CD4-positive, CD25-positive, alpha-beta regulatory T cell (primary cell): ENCODE data around the gene FOXC1. TPM values are rescaled to one million over a fixed set of nuclear protein-coding genes. Genes with fewer than 3 reads are reported as not detected.
A peak's percentile ranks its signal among the peaks of the same experiment; 100 is the strongest.

ENCODE experiments used
- ATAC-seq, 2 donors: fragments of 150-1000 bp; cut with Tn5 transposase; one replicate each; pipeline ENCODE4 v1.10.0; 2021; ENCODE audit warnings: low read depth in 2 of 2, moderate number of reproducible peaks in 2 of 2, moderate library complexity in 1 of 2
- DNase-seq, 3 donors: peaks; one replicate each; pipeline versions ENCODE4 v3.0.0 to v3.0.0-alpha.2; 2012 to 2022; ENCODE audit warnings: mixed read lengths in 1 of 3
- H3K27ac ChIP-seq: one replicate; pipeline ENCODE4 v1.7.0; 2013; ENCODE audit warnings: mild to moderate bottlenecking, low read length; ENCODE audit not compliant: insufficient read depth, poor library complexity, severe bottlenecking
- H3K27me3 ChIP-seq: one replicate; pipeline ENCODE4 v1.7.0; 2013; ENCODE audit warnings: low read length; ENCODE audit not compliant: control insufficient read depth, insufficient read depth
- H3K36me3 ChIP-seq: one replicate; pipeline ENCODE4 v1.7.0; 2013; ENCODE audit warnings: mild to moderate bottlenecking, low read length, moderate library complexity; ENCODE audit not compliant: control insufficient read depth, insufficient read depth
- H3K4me1 ChIP-seq: 2 replicates; pipeline ENCODE4 v1.7.0; 2013; ENCODE audit warnings: mild to moderate bottlenecking, low read length; ENCODE audit not compliant: insufficient read depth, control insufficient read depth, poor library complexity, severe bottlenecking
- H3K4me3 ChIP-seq: one replicate; pipeline ENCODE4 v1.7.0; 2013; ENCODE audit warnings: low read depth, mild to moderate bottlenecking, low read length, moderate library complexity
- H3K9me3 ChIP-seq, 2 experiments: 1 replicate in 1 of 2; 2 replicates in 1 of 2; pipeline ENCODE4 v1.7.0; 2013; ENCODE audit warnings: low read length in 2 of 2, mild to moderate bottlenecking in 1 of 2, moderate library complexity in 1 of 2; ENCODE audit not compliant: control insufficient read depth in 2 of 2
- H3K27ac Mint-ChIP-seq, 3 donors: one replicate each; pipeline ENCODE4 v1.8.0; 2020 to 2022; ENCODE audit warnings: mild to moderate bottlenecking in 3 of 3, mixed read lengths in 3 of 3, moderate library complexity in 2 of 3
- H3K27me3 Mint-ChIP-seq: one replicate; pipeline ENCODE4 v1.8.0; 2022; ENCODE audit warnings: mild to moderate bottlenecking, mixed read lengths
- H3K36me3 Mint-ChIP-seq: one replicate; pipeline ENCODE4 v1.8.0; 2020; ENCODE audit warnings: mixed read lengths
- H3K4me1 Mint-ChIP-seq, 4 donors: one replicate each; pipeline ENCODE4 v1.8.0; 2020 to 2022; ENCODE audit warnings: mixed read lengths in 4 of 4, mild to moderate bottlenecking in 1 of 4
- H3K4me3 Mint-ChIP-seq, 4 donors: one replicate each; pipeline ENCODE4 v1.8.0; 2020 to 2022; ENCODE audit warnings: mild to moderate bottlenecking in 4 of 4, mixed read lengths in 4 of 4, moderate library complexity in 3 of 4
- H3K9me3 Mint-ChIP-seq, 7 donors: one replicate each; pipeline ENCODE4 v1.8.0; 2020 to 2022; ENCODE audit warnings: mixed read lengths in 7 of 7, mild to moderate bottlenecking in 3 of 7, moderate library complexity in 2 of 7
- polyA plus RNA-seq, 4 donors: library from polyadenylated mRNA; unstranded; fragments of 300-500 nt; fragmentation: Illumina TruSeq; gene quantifications; one replicate each; pipeline ENCODE4 v1.2.3, GENCODE V29; 2021
- total RNA-seq: library from RNA; stranded (reverse); gene quantifications from one replicate; pipeline ENCODE4 v1.2.3, GENCODE V29; 2022

The FOXC1 gene
- total and polyA plus RNA-seq, 5 donors from 2014 or later = not detected

DNA sequence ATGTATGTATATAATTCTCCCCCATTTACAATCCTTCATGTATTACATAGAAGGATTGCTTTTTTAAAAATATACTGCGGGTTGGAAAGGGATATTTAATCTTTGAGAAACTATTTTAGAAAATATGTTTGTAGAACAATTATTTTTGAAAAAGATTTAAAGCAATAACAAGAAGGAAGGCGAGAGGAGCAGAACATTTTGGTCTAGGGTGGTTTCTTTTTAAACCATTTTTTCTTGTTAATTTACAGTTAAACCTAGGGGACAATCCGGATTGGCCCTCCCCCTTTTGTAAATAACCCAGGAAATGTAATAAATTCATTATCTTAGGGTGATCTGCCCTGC lies 3.6 kb downstream of the FOXC1 start:
- H3K4me1 ChIP-seq = peaks cover 42% of the 10 kb centered on the region
- Mint-ChIP-seq H3K9me3 (peaks cover 0 to 9% (median 0%) of the 10 kb centered on the region in 7 donors), H3K36me3 (no peaks in the 10 kb centered on the region), H3K4me1 (peaks cover 12 to 40% (median 29%) of the 10 kb centered on the region in 4 donors), H3K27me3 (peaks cover 65% of the 10 kb centered on the region), H3K27ac (no peak overlapping the region), H3K4me3 (peak overlapping the region in 3 of 4 donors; percentile 56 to 94 (median 89))
- H3K27ac ChIP-seq = no peak overlapping the region
- no peak overlapping the region for H3K4me3 ChIP-seq
- no peaks in the 10 kb centered on the region for H3K9me3 ChIP-seq
- H3K27me3 ChIP-seq = peaks cover 25% of the 10 kb centered on the region
- no peak for DNase-seq
- ATAC-seq = no peak
- no peaks in the 10 kb centered on the region for H3K36me3 ChIP-seq

DNA sequence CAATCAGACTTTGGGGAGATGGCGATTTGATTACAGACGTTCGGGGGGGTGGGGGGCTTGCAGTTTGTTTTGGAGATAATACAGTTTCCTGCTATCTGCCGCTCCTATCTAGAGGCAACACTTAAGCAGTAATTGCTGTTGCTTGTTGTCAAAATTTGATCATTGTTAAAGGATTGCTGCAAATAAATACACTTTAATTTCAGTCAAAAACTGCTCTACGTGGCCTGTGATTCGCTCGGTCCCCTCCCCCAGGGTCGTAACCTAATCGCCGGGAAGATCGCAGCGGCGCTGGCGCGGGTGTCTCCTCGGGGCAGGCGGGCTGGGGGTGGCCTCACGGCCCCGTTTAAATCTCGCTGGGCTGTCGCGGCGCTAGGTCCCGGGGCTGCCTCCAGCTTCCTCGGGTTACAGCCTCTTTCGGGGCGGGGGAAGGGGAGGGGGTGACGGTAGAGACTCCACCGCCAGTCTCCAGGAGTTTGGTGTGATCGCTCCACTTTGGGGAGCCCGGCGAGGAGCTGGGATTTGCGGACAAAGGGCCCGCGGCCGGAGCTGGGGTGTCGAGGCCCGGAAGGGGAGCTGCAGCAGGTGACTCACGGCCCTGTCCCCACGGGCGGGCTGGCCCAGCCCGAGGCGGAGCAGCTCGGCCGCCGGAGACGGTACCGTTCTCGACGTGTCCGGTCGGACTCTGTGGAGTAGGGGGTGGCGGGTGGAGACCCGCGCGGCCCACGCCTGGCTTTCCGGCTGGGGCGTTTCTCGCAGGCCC lies 4.2 kb downstream of the FOXC1 start:
- H3K9me3 ChIP-seq = no peaks in the 10 kb centered on the region
- no peak overlapping the region for H3K4me3 ChIP-seq
- Mint-ChIP-seq H3K4me3 (peak overlapping the region in 3 of 4 donors; percentile 39 to 89 (median 56)), H3K27me3 (peaks cover 65% of the 10 kb centered on the region), H3K9me3 (peaks cover 0 to 9% (median 0%) of the 10 kb centered on the region in 7 donors), H3K27ac (no peak overlapping the region), H3K36me3 (no peaks in the 10 kb centered on the region), H3K4me1 (peaks cover 9 to 35% (median 24%) of the 10 kb centered on the region in 4 donors)
- no peak for DNase-seq
- no peak overlapping the region for H3K27ac ChIP-seq
- H3K4me1 ChIP-seq = peaks cover 40% of the 10 kb centered on the region
- H3K36me3 ChIP-seq = no peaks in the 10 kb centered on the region
- peaks cover 25% of the 10 kb centered on the region for H3K27me3 ChIP-seq
- no peak for ATAC-seq

DNA sequence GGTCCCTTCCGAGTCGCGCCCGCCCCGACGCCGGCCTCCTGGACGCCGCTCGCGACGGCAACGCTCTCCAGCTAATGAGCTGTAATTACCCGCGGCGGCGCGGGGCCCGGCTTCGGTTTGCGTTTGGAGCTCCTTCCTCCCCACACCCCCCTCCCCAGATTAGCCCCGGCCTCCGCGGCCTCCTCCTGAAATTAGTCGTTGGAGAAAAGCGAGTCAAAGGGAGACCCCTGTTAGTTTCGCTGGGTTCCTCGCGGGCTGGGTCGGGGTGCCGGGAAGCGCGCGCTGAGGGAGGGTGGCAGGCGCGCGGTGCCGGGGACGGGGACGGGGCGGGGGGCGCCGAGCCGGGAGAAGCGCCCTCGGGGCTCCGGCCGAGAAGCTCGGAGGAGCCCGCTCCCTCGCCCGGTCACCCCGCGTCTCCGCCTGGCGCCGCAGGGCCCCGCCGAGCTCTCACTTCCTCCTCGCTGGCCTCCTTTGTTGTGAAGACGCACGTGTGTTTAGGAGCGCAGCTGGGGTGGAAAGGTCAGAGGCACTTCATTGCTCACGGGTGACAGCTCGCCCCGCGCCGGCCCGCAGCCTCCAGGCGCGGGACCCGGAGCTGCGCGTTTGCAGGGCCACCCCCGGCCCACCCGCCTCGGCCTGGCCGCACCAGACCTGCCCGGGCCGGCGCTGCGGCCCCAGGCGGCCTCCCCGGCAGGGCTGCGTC lies 4.9 kb downstream of the FOXC1 start:
- ATAC-seq (peak in 1 of 2 donors; percentile 19), DNase-seq (no peak)
- peaks cover 0 to 9% (median 0%) of the 10 kb centered on the region in 7 donors for H3K9me3 Mint-ChIP-seq

DNA sequence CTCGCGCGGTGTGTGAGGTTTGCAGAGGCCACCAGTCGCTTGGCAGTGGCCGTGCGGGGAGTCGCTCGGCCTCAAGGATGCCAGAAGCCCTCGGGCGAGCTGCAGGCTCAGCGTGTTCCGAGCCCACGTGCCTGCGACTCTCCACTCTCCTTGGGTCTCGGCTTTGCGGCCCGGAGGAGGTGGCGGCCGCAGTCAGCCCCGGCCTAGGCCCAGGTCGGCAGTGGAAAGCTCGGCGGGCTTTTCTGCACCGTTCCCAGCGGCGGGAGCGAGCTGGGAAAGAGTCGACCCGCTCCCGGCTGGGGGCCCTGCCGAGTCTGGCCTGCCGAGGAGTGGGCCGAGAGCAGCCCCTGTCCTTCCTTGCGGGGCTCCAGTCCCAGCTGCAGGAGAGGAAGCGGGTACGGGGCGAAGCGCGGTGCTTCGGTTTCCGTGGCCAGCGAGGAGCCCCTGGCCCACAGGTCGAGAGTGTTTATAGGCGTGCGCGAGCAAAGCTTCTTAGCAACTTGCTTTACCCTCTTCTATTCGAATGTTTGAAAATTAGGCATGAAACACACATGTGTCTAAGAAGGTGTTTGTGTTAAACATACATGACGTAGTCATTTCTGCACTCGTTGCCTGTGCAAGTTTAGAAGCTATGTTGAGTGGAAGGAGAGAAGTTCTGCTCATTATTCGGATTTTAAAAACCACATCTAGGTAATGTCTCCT lies 5.6 kb downstream of the FOXC1 start:
- no peak overlapping the region for H3K27ac ChIP-seq
- peaks cover 64% of the 10 kb centered on the region for H3K27me3 Mint-ChIP-seq
- H3K27ac Mint-ChIP-seq = no peak overlapping the region
- peaks cover 9 to 35% (median 23%) of the 10 kb centered on the region in 4 donors for H3K4me1 Mint-ChIP-seq
- H3K36me3 Mint-ChIP-seq = no peaks in the 10 kb centered on the region
- H3K9me3 Mint-ChIP-seq = peaks cover 0 to 9% (median 0%) of the 10 kb centered on the region in 7 donors
- H3K27me3 ChIP-seq = peaks cover 25% of the 10 kb centered on the region
- DNase-seq (no peak), ATAC-seq (no peak)
- peaks cover 32% of the 10 kb centered on the region for H3K4me1 ChIP-seq
- H3K9me3 ChIP-seq = no peaks in the 10 kb centered on the region
- no peaks in the 10 kb centered on the region for H3K36me3 ChIP-seq
- peak overlapping the region in 1 of 4 donors; percentile 25 for H3K4me3 Mint-ChIP-seq
- H3K4me3 ChIP-seq = no peak overlapping the region

More for the DNA sequence above, 4.9 kb downstream of the FOXC1 start:
- Mint-ChIP-seq H3K36me3 (no peaks in the 10 kb centered on the region), H3K27me3 (peaks cover 64% of the 10 kb centered on the region), H3K4me1 (peaks cover 9 to 35% (median 23%) of the 10 kb centered on the region in 4 donors), H3K4me3 (no peak overlapping the region), H3K27ac (no peak overlapping the region)
- H3K36me3 ChIP-seq = no peaks in the 10 kb centered on the region
- peaks cover 25% of the 10 kb centered on the region for H3K27me3 ChIP-seq
- no peak overlapping the region for H3K4me3 ChIP-seq
- H3K4me1 ChIP-seq = peaks cover 34% of the 10 kb centered on the region
- no peak overlapping the region for H3K27ac ChIP-seq
- no peaks in the 10 kb centered on the region for H3K9me3 ChIP-seq

DNA sequence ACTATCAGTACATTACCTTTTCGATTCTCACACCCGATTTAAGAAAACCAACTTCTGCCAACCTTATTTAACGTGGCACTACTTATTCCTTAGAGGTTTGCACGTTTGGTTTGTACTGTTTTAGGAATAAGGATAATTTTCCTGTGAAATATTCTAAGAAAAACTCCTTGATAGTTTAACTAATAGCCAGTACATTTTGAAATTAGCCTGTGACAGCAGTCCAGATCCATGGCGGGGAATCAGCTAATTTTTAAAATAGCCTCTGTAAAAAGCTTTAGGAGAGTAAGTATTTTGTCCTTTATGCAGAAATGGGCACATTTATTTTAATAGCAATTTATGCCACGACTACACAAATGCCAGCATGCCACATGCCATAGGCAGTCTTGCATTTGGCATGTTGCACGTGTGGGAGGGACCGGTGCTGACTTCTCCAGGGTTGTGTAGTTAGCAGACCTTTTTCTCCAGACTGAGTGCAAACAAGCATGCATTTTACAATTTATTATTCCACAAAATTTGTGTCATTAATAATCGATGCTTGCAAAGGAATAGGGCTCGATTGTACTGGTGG lies 6.2 kb downstream of the FOXC1 start:
- no peak overlapping the region for H3K4me3 ChIP-seq
- no peaks in the 10 kb centered on the region for H3K36me3 ChIP-seq
- H3K4me3 Mint-ChIP-seq = peak overlapping the region in 2 of 4 donors; percentile 25 to 27
- no peak for ATAC-seq
- peaks cover 25% of the 10 kb centered on the region for H3K27me3 ChIP-seq
- H3K27ac Mint-ChIP-seq = no peak overlapping the region
- H3K4me1 Mint-ChIP-seq = peaks cover 9 to 31% (median 21%) of the 10 kb centered on the region in 4 donors
- no peaks in the 10 kb centered on the region for H3K9me3 ChIP-seq
- no peaks in the 10 kb centered on the region for H3K36me3 Mint-ChIP-seq
- H3K4me1 ChIP-seq = peaks cover 29% of the 10 kb centered on the region
- peaks cover 61% of the 10 kb centered on the region for H3K27me3 Mint-ChIP-seq
- DNase-seq = no peak
- no peak overlapping the region for H3K27ac ChIP-seq
- peaks cover 0 to 10% (median 0%) of the 10 kb centered on the region in 7 donors for H3K9me3 Mint-ChIP-seq

DNA sequence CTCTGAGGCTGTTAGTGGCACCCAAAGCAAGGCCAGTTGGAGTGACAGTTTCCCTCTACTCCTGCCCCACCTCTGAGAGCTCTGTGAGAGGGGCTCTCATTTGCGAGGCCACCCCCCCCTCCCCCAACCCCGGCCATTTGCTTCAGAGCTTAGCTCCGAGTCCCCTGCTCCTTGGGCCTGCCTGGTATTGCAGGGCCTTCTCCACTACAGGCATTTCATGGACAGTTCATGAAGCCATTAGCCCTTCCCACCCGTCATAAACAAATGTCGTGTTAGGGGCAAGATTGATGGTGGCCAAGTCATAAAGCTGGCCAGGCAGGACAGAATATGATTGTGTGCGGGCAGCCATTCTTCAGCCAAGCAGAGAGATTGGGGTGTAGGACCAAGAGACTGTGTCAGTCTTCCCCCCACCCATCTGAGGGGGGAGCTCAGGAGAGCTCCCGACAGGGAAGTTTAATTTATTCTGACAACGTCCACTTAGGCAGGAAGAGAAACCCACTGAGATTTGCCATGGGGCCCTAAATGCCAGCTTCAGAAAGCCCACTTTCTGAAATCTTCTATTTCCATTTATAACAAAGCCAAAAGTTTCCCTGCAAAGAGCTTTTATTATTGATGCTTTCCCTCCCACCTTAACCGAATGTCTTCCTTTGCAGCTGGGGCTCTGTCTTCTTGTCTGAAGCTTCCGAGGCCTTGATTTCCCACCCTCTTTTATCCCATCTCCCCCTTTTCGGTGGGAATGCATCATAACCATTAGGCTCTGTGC lies 7.2 kb downstream of the FOXC1 start:
- H3K27ac Mint-ChIP-seq = no peak overlapping the region
- H3K4me1 Mint-ChIP-seq = peaks cover 8 to 29% (median 20%) of the 10 kb centered on the region in 4 donors
- H3K36me3 Mint-ChIP-seq = no peaks in the 10 kb centered on the region

More for the DNA sequence above, 7.2 kb downstream of the FOXC1 start:
- no peaks in the 10 kb centered on the region for H3K9me3 ChIP-seq
- DNase-seq (no peak), ATAC-seq (no peak)
- Mint-ChIP-seq H3K9me3 (peaks cover 0 to 10% (median 0%) of the 10 kb centered on the region in 7 donors), H3K4me3 (peak overlapping the region in 1 of 4 donors; percentile 51), H3K27me3 (peaks cover 68% of the 10 kb centered on the region)
- peaks cover 25% of the 10 kb centered on the region for H3K27me3 ChIP-seq
- H3K27ac ChIP-seq = no peak overlapping the region
- H3K4me3 ChIP-seq = no peak overlapping the region
- H3K4me1 ChIP-seq = peaks cover 24% of the 10 kb centered on the region
- no peaks in the 10 kb centered on the region for H3K36me3 ChIP-seq
